ENCODE data around the gene KCNMB3.

GRCh38 chr3:179223548-179223947 is 27.4 kb downstream of the KCNMB3 start:
- TF ChIP-seq CTCF (IDR thresholded peaks at IDR 0.05; ENCODE audit: low read length) (no peak), EZH2 (IDR thresholded peaks at IDR 0.05; ENCODE audit: borderline replicate concordance, low read length) (no peak)
